GM19238 (cell line): ENCODE results near the gene STBD1.
"Not testable (repeated sequence)": the region's sequence is repeated elsewhere in the genome, so short reads cannot be mapped to it uniquely, and the experiment has no call there.

Experiments used
- DNase-seq: peaks from one replicate; pipeline ENCODE4 v3.0.0; 2011; ENCODE audit warnings: low spot score; ENCODE audit not compliant: insufficient read length

The STBD1 gene

GRCh38 chr4:76315267-76315918, 8.9 kb downstream of the STBD1 start:
- DNase-seq: no peak

DNA sequence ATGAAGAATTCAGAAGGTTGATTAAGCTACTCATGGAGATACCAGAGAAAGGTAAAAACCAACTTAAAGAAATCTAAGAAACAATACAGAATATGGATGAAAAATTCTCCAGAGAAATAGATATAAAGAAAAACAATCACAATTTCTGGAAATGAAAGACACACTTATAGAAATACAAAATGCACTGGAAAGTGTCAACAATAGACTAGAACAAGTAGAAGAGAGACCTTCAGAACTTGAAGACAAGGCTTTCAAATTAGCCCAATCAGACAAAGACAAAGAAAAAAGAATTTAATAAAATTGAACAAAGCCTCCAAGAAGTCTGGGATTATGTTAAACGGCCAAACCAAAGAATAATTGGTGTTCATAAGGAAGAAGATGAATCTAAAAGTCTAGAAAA, 9.6 kb downstream of the STBD1 start:
- no peak for DNase-seq

GRCh38 chr4:76322236-76322635, 15.7 kb downstream of the STBD1 start:
- DNase-seq: no peak

DNA sequence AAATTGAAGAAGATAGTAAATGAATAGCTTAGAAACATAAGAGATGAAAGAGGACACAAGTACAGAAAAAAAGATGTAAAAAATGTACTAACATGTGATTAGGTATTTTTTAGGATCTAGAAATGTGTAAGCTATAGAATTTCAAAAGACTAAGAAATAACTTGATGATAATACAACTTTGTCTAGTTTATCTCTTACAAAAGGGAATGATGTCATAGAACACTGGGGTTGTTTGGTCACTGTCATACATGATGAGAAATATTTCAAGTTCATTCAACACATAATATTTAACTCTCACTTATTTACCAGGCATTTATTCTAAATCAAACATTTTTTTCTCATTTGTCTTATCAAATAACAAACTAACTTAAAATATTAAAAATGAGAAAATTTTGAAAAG, 18.5 kb downstream of the STBD1 start:
- no peak for DNase-seq

- DNase-seq: no peak
These were observed 20.0 kb downstream of the STBD1 start for GRCh38 chr4:76326515-76326914.

GRCh38 chr4:76334885-76335284, 28.4 kb downstream of the STBD1 start:
- no peak for DNase-seq

DNA sequence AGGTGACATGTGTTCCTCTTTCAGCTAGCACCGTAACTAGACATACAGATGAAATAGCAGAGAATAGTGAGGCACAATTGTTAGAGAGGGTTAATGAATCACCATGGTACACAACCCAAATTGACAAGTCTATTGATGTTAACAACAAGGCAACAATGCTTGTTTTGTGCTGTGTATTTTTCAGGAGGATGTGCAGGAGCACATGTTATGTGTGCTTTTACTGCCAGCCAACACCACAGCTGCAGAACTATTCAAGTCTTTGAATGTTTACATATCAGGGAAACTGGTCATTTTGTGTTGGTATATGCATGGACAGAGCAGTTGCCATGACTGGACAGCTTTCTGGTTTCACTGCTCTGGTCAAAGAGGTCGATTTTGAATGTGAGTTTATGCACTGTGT, 32.8 kb downstream of the STBD1 start:
- no peak for DNase-seq

GRCh38 chr4:76341063-76341462, 34.5 kb downstream of the STBD1 start:
- DNase-seq: no peak

DNA sequence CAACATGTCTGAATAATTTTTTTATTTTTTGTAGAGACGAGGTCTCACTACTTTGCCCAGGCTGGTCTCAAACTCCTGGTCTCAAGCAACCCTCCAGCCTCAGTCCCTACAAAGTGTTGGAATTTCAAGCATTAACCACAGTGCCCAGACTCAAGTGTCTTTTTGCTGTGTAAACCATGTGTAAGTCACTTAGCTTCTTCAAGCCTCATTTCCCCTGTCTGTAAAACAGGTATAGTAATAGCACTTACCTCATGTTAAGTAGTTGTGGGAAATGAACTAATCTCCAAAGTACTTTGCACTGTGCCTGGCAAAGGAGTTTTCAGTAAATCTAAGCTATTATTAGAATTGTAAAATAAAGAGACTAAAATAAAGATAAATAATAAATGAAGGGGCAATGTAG, 35.7 kb downstream of the STBD1 start:
- DNase-seq: no peak

GRCh38 chr4:76342803-76343202, 36.3 kb downstream of the STBD1 start:
- no peak for DNase-seq

- no peak for DNase-seq
These were observed 48.3 kb downstream of the STBD1 start for GRCh38 chr4:76354517-76355473.

DNA sequence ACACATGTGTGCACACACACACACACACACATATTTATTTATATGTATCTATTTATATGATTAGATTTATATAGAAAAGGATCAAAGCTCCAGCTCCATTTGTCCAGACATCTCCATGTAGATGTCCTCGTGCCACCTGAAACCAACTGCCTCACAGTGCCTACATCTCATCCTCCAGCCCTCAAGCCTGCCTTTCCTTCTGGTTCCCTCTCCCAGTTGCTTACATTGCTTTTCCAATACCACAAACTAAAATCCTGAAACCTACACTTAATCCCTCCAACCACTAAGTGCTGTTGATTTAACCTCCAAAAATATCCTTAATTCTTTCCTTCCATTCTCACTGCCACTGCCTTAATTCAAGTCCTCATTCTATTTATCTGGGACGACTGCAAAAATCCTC, 51.4 kb downstream of the STBD1 start:
- DNase-seq: no peak

GRCh38 chr4:76359881-76360466, 53.4 kb downstream of the STBD1 start:
- not testable (repeated sequence) for DNase-seq
